Nephron progenitor cell (in vitro differentiated cells): ENCODE data around the gene TOLLIP.

Experiments
- DNase-seq: peaks from one replicate; pipeline ENCODE4 v3.0.0; 2021
- H3K27ac Mint-ChIP-seq: 2 replicates; pipeline ENCODE4 v1.8.0; 2021; ENCODE audit warnings: mild to moderate bottlenecking, moderate library complexity, mixed read lengths
- H3K27me3 Mint-ChIP-seq: 2 replicates; pipeline ENCODE4 v1.8.0; 2021; ENCODE audit warnings: mild to moderate bottlenecking, low read depth, mixed read lengths; ENCODE audit not compliant: poor library complexity
- H3K36me3 Mint-ChIP-seq: 2 replicates; pipeline ENCODE4 v1.8.0; 2021; ENCODE audit warnings: low read depth, mixed read lengths
- H3K4me1 Mint-ChIP-seq: 2 replicates; pipeline ENCODE4 v1.8.0; 2021; ENCODE audit warnings: mixed read lengths
- H3K4me3 Mint-ChIP-seq: 2 replicates; pipeline ENCODE4 v1.8.0; 2021; ENCODE audit warnings: mild to moderate bottlenecking, moderate library complexity, mixed read lengths
- H3K9me3 Mint-ChIP-seq: 2 replicates; pipeline ENCODE4 v1.8.0; 2021; ENCODE audit warnings: mild to moderate bottlenecking, moderate library complexity, mixed read lengths
- CTCF ChIP-seq: fragments of 200-600 bp; sonication (generic); IDR thresholded peaks from 2 replicates; pipeline ENCODE4 v1.5.0; 2021; ENCODE audit warnings: antibody characterized with exemption

TOLLIP gene

GRCh38 chr11:1228101-1228821 lies 81.2 kb downstream of the TOLLIP start:
- Mint-ChIP-seq H3K27ac (no peak overlapping the region), H3K4me1 (peaks cover 8% of the 10 kb centered on the region), H3K27me3 (peaks cover 6% of the 10 kb centered on the region), H3K9me3 (no peaks in the 10 kb centered on the region), H3K4me3 (no peak overlapping the region), H3K36me3 (no peaks in the 10 kb centered on the region)
- no peak for TF ChIP-seq CTCF
- peak; percentile 24 for DNase-seq

- no peak for DNase-seq
- no peaks in the 10 kb centered on the region for H3K9me3 Mint-ChIP-seq
- H3K4me1 Mint-ChIP-seq = peaks cover 8% of the 10 kb centered on the region
- no peaks in the 10 kb centered on the region for H3K36me3 Mint-ChIP-seq
- peaks cover 6% of the 10 kb centered on the region for H3K27me3 Mint-ChIP-seq
- no peak overlapping the region for H3K27ac Mint-ChIP-seq
- no peak overlapping the region for H3K4me3 Mint-ChIP-seq
- TF ChIP-seq CTCF = no peak
Measured at GRCh38 chr11:1227551-1228100, 81.8 kb downstream of the TOLLIP start.

- H3K9me3 Mint-ChIP-seq = no peaks in the 10 kb centered on the region
- TF ChIP-seq CTCF = peak; percentile 58
- no peak overlapping the region for H3K27ac Mint-ChIP-seq
- H3K36me3 Mint-ChIP-seq = no peaks in the 10 kb centered on the region
- H3K27me3 Mint-ChIP-seq = peaks cover 6% of the 10 kb centered on the region
- no peak overlapping the region for H3K4me3 Mint-ChIP-seq
- H3K4me1 Mint-ChIP-seq = peaks cover 8% of the 10 kb centered on the region
- DNase-seq = peak; percentile 56
Measured at GRCh38 chr11:1226986-1227550, 82.4 kb downstream of the TOLLIP start.

- H3K27ac Mint-ChIP-seq = no peak overlapping the region
- peaks cover 13% of the 10 kb centered on the region for H3K4me1 Mint-ChIP-seq
- no peaks in the 10 kb centered on the region for H3K9me3 Mint-ChIP-seq
- H3K36me3 Mint-ChIP-seq = no peaks in the 10 kb centered on the region
- peak; percentile 38 for DNase-seq
- H3K4me3 Mint-ChIP-seq = no peak overlapping the region
- no peak for TF ChIP-seq CTCF
- peaks cover 9% of the 10 kb centered on the region for H3K27me3 Mint-ChIP-seq
Measured at GRCh38 chr11:1226226-1226985, 83.0 kb downstream of the TOLLIP start.

GRCh38 chr11:1225386-1226225 lies 83.8 kb downstream of the TOLLIP start:
- no peak for TF ChIP-seq CTCF
- H3K36me3 Mint-ChIP-seq = no peaks in the 10 kb centered on the region
- no peak overlapping the region for H3K4me3 Mint-ChIP-seq
- H3K27me3 Mint-ChIP-seq = peaks cover 10% of the 10 kb centered on the region
- DNase-seq = no peak
- H3K9me3 Mint-ChIP-seq = no peaks in the 10 kb centered on the region
- H3K27ac Mint-ChIP-seq = no peak overlapping the region
- H3K4me1 Mint-ChIP-seq = peaks cover 16% of the 10 kb centered on the region
